DMS79 treated with DMSO at 0.1 percent for 48 hours (cell line): ENCODE measurements around the gene DGCR8.
"Not testable (repeated sequence)": the region's sequence is repeated elsewhere in the genome, so short reads cannot be mapped to it uniquely, and the experiment has no call there.

Experiments used
- DNase-seq: peaks from one replicate; lab custom pipeline; 2025; lab: John Stamatoyannopoulos, UW

The DGCR8 gene

GRCh38 chr22:20154602-20155187 lies 74.7 kb downstream of the DGCR8 start:
- no peak for DNase-seq

GRCh38 chr22:20155330-20156041 lies 75.4 kb downstream of the DGCR8 start:
- DNase-seq: peak; percentile 49

- DNase-seq: no peak
Measured at GRCh38 chr22:20156042-20156389, 76.0 kb downstream of the DGCR8 start.

- DNase-seq: peak; percentile 26
Measured at GRCh38 chr22:20156611-20157429, 76.8 kb downstream of the DGCR8 start.

DNA sequence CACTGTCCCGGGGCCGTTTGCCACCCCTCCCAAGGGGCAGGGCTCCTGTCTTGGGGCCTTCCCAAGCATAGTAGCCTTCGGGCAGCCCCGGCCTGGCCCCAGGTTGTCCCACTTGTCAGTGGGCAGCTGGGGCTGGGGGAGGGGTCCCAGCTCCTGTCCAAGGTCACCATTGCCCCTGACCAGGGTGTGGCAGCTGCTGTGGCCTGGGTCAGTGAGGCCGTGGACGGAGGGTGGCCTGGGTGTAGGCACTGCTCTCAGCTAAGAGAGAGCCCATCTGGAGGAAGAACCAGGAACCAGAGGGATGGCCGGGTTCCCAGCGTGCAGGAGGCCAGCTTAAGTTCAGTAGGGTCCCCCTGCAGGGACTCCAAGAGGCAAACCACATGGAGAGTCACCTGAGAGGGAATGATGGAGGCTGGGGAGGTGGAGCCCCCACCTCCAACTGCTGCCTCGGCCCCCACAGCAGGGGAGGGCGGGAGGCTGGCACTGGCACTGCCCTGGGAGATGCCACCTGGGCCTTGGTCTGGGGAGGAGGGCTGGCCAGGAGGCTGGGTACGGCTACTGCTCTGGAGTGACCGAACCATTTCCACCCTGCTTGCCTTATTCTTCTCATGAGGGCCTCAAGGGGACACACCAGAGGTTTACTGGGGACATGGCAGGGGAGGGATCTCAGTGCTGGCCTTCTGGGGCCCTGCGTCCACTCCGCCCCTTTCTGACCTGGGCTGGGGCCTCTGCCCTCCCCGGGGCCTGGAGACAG lies 77.6 kb downstream of the DGCR8 start:
- no peak for DNase-seq

DNA sequence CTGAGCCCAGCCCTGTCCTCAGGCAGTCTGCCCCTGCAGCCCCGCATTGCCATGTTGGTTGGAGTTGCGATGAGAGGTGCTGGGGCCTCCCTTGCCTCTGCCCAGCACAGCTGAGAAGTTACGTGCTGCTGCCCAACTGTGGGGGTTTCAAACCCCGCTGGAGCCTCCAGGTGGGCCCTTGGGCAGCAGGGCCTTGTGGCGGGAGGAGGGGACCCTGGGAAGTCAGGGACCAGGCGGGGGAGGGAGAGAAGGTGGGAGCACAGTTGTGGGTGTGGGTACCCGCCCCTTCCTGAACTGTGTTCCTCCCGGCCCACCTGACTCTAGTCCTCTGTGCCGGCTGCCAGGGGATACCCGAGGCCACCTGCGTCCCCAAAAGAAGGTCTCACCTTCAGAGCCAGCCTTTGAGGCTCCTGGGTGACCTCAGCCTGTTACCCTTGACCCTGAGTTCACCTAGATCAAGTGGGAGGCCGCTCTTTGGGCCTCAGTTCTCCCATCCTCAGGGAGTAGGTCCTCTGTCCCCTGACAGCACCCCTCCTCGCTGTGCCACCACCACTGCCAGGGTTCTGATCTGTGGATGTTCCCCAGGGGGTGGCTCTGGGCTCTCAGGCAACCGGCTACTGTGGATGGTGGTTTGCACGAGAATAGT lies 78.5 kb downstream of the DGCR8 start:
- DNase-seq: no peak

DNA sequence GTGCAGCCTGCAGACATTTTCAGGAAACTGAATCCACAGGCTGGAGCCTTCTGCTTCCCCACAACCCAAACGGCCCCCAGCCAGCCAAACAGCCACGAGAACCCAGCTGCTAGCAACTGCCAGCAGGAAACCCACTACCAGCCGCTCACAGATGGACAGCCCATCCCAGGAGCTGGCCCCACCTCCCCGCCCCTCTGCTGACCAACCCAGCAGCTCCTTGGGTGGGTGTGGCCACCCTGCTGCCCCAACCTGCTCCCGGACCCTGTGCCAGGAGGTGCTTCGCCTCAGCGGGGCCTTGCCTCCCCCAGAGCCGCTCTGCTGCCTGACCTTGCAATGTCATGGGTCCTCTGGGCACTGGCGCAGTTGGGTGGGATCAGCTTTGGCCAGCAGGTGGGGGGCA lies 79.0 kb downstream of the DGCR8 start:
- DNase-seq: no peak

GRCh38 chr22:20159531-20159930 lies 79.5 kb downstream of the DGCR8 start:
- DNase-seq: not testable (repeated sequence)

- DNase-seq: no peak
Measured at GRCh38 chr22:20160041-20160440, 80.0 kb downstream of the DGCR8 start.
